Activated T-cell treated with anti-CD3 and anti-CD28 coated beads, Interleukin-2, amount 50 U/mL, for 24 hours (primary cell): ENCODE results near the gene AZGP1.
"Not testable (repeated sequence)": the region's sequence is repeated elsewhere in the genome, so short reads cannot be mapped to it uniquely, and the experiment has no call there.

Source experiments
- DNase-seq: peaks from one replicate; pipeline ENCODE4 v3.0.0-alpha.2; 2020
- H3K27ac Mint-ChIP-seq: 2 replicates; pipeline ENCODE4 v1.8.0; 2020; ENCODE audit warnings: mild to moderate bottlenecking, mixed read lengths
- H3K27me3 Mint-ChIP-seq: 2 replicates; pipeline ENCODE4 v1.8.0; 2020; ENCODE audit warnings: mixed read lengths
- H3K36me3 Mint-ChIP-seq: 2 replicates; pipeline ENCODE4 v1.8.0; 2020; ENCODE audit warnings: low read depth, mixed read lengths
- H3K4me1 Mint-ChIP-seq: 2 replicates; pipeline ENCODE4 v1.8.0; 2020; ENCODE audit warnings: low read depth, mixed read lengths
- H3K4me3 Mint-ChIP-seq: 2 replicates; pipeline ENCODE4 v1.8.0; 2020; ENCODE audit warnings: mild to moderate bottlenecking, moderate library complexity, mixed read lengths
- H3K9me3 Mint-ChIP-seq: 2 replicates; pipeline ENCODE4 v1.8.0; 2020; ENCODE audit warnings: mixed read lengths

Gene AZGP1

DNA sequence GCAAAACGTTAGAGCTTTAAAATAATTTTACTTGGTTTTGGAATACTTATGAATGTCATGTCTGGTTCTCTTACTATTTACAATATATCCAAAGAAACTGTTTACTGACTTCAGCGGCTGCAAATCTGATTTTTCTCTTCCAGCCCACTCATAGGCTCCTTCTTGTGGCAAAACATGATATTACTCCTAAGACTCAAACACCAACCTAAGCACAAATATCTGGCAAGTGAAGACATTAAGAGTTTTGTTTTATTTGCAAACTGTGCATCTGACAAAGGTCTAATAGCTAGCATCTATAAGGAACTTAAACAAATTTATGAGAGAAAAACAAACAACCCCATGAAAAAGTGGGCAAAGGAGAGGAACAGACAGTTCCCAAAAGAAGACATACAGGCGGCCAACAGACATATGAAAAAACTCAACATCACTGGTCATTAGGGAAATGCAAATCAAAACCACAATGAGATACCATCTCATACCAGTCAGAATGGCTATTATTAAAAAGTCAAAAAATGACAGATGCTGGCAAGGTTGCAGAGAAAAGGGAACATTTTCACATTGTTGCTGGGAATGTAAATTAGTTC is 26.1 kb downstream of the AZGP1 start:
- Mint-ChIP-seq H3K36me3 (no peaks in the 10 kb centered on the region), H3K4me1 (peaks cover 6% of the 10 kb centered on the region), H3K4me3 (no peak overlapping the region), H3K27me3 (peaks cover 17% of the 10 kb centered on the region), H3K9me3 (peaks cover 9% of the 10 kb centered on the region), H3K27ac (no peak overlapping the region)
- no peak for DNase-seq

DNA sequence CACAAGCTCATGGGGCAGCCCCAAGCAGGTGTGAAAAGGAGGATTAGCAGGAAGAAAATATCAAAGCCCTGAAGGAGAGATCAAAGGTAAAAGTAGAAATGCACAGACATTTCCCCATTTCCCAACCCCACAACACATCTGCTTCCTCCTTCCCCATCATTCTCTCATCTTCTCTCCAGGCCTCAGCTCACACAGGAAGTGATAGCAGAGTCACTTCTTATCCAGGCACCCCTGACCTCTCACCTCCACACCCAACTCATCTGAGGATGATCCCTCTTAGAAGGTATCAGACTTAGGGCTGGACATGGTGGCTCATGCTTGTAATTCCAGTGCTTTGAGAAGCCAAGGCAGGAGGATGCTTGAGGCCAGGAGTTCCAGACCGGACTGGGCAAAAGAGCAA is 28.2 kb downstream of the AZGP1 start:
- Mint-ChIP-seq H3K27ac (no peak overlapping the region), H3K9me3 (peaks cover 9% of the 10 kb centered on the region), H3K4me1 (peaks cover 6% of the 10 kb centered on the region), H3K4me3 (no peak overlapping the region), H3K27me3 (peaks cover 17% of the 10 kb centered on the region), H3K36me3 (no peaks in the 10 kb centered on the region)
- no peak for DNase-seq

DNA sequence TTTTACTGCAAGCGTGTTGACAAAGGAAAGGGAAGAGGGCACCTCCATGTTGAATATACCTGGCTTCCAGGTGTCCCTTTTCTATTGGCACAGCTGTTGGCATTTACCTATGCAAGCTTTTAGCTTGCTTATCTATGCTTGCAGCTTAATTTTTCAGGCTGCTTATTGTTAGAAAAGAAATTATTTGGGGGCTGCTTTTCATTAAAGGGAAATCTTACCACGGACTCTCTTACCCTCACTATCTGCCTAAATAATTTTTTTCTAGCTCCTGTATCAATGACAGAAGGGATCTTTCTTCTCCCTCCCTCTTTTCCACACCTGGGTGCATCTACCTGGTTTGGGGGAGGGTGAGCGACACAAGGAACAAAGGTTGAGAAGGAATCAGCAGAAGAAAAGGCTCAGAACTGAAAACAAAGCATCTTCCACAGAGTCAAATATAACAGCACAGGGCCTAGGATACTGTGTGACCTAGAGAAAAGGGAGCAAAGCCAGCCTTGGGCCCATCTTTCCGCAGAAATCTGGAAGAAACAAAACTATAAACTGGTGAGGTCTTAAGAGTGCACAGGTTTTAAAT is 31.2 kb downstream of the AZGP1 start:
- H3K27me3 Mint-ChIP-seq: peaks cover 20% of the 10 kb centered on the region
- H3K4me3 Mint-ChIP-seq: no peak overlapping the region
- no peak overlapping the region for H3K27ac Mint-ChIP-seq
- DNase-seq: no peak
- no peaks in the 10 kb centered on the region for H3K36me3 Mint-ChIP-seq
- no peaks in the 10 kb centered on the region for H3K9me3 Mint-ChIP-seq
- H3K4me1 Mint-ChIP-seq: peaks cover 6% of the 10 kb centered on the region

DNA sequence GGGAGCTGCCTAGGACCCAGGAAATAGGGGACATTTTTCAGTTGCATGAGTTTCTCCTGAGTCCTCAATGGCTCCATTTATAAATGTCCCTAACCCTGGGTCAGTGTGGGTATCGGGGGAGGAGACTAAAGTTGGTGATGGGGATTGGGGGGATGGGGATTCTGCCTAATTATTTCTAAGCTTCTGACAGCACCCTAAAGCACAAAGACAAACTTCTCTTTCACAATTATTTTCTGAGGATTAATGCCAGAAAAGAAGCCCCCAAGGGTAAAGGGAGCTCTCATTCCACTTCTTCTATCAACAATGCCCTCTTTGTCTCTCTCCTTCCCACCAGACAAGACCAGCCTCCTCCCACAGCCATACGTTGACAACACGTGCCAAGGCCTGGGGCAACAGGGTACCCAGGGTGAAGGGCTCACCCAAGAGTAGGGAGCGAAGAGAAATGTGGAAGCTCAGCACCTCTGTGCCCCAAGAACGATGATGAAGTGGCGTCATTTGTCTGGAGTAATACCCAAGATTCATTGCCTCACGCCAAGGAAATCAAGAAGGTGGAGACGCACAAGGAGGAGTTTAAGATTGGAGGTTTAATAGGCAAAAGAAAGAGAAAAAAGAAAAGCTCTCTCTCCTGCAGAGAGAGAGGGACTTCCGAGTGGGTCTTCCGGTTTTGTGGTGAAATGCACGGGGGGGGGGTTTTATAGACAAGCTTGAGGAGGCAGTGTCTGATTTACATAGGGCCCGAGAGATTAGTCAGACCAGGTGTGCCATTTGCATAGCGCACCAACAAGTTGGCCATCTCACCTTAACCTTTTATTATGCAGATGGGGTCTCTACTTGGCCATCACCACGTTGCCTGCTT is 32.0 kb downstream of the AZGP1 start:
- no peak for DNase-seq
- Mint-ChIP-seq H3K36me3 (no peaks in the 10 kb centered on the region), H3K9me3 (peaks cover 5% of the 10 kb centered on the region), H3K4me1 (peaks cover 6% of the 10 kb centered on the region), H3K27me3 (peaks cover 24% of the 10 kb centered on the region), H3K27ac (peak overlapping the region; percentile 19), H3K4me3 (peak overlapping the region; percentile 28)

DNA sequence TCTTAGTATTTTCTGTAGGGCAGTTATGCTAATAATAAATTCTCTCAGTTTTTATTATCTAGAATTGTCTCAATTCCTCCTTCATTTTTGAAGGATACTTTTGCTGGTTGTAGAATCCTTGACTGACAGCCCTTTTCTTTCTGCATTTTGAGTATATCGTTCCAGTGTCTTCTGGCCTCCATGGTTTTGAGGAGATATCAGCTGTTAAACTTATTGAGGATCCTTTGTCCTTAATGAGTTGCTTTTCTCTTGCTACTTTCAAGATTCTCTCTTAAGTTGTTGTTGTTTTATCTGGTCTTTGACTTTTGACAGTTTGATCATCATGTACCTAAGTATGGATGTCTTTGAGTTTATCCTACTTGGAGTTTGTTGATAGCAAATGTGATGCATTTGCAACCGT is 37.5 kb downstream of the AZGP1 start:
- Mint-ChIP-seq H3K9me3 (peaks cover 13% of the 10 kb centered on the region), H3K4me1 (peaks cover 12% of the 10 kb centered on the region), H3K36me3 (no peaks in the 10 kb centered on the region), H3K4me3 (no peak overlapping the region), H3K27ac (no peak overlapping the region), H3K27me3 (peaks cover 21% of the 10 kb centered on the region)
- DNase-seq: no peak

DNA sequence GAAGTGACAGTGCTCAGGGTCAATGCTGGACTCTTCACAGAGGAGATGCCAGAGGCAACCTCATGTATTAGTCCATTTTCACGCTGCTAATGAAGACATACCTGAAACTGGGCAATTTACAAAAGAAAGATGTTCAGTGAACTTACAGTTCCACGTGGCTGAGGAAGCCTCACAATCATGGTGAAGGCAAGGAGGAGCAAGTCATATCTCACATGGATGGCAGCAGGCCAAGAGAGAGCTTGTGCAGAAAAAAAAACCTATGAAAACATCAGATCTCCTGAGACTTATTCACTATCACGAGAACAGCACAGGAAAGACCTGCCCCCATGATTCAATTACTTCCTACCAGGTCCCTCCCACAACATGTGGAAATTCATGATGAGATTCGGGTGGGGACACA is 40.8 kb downstream of the AZGP1 start:
- not testable (repeated sequence) for H3K36me3 Mint-ChIP-seq, H3K4me3 Mint-ChIP-seq, H3K27ac Mint-ChIP-seq, DNase-seq
- Mint-ChIP-seq H3K9me3 (peaks cover 13% of the 10 kb centered on the region), H3K27me3 (peaks cover 13% of the 10 kb centered on the region), H3K4me1 (peaks cover 19% of the 10 kb centered on the region)

DNA sequence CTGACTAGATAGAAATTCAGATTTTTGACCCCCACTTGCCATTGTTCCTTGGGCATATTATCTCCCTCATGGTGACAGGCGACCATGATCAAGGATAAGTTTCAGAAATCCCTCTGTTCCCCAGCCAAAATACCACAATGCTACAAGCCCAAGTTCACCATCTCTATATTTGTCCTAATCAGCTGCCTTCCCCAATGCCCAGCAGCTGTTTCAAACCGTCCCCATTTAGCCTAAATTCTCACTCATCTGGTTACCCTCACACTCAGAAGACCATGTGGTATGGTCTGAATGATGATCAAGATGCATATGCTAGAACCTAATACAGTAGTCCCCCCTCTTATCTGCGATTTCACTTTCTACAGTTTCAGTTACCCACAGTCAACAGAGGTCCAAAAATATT is 45.5 kb downstream of the AZGP1 start:
- H3K4me3 Mint-ChIP-seq: no peak overlapping the region
- no peak for DNase-seq
- H3K27ac Mint-ChIP-seq: no peak overlapping the region
- H3K9me3 Mint-ChIP-seq: no peaks in the 10 kb centered on the region
- H3K4me1 Mint-ChIP-seq: peaks cover 33% of the 10 kb centered on the region
- H3K27me3 Mint-ChIP-seq: peaks cover 18% of the 10 kb centered on the region
- no peaks in the 10 kb centered on the region for H3K36me3 Mint-ChIP-seq

DNA sequence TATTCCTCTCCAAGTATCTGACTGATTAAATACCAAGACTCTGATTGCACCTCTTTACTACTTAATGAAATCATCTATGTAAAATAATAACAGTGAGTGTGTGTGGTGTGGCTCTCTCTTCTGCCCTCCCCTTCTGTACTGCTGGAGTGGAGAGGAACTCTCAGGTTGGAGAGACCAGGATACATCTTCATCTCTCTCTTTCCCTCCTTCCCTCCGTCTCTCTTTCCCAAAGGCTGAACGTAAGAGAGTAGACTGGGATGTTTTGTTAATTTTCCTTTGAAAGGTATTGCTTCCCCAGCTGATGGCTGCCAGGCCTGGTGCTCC is 46.1 kb downstream of the AZGP1 start:
- H3K27ac Mint-ChIP-seq: peak overlapping the region; percentile 70
- H3K4me1 Mint-ChIP-seq: peaks cover 26% of the 10 kb centered on the region
- H3K4me3 Mint-ChIP-seq: peak overlapping the region; percentile 74
- H3K27me3 Mint-ChIP-seq: peaks cover 16% of the 10 kb centered on the region
- H3K36me3 Mint-ChIP-seq: no peaks in the 10 kb centered on the region
- DNase-seq: no peak
- no peaks in the 10 kb centered on the region for H3K9me3 Mint-ChIP-seq

DNA sequence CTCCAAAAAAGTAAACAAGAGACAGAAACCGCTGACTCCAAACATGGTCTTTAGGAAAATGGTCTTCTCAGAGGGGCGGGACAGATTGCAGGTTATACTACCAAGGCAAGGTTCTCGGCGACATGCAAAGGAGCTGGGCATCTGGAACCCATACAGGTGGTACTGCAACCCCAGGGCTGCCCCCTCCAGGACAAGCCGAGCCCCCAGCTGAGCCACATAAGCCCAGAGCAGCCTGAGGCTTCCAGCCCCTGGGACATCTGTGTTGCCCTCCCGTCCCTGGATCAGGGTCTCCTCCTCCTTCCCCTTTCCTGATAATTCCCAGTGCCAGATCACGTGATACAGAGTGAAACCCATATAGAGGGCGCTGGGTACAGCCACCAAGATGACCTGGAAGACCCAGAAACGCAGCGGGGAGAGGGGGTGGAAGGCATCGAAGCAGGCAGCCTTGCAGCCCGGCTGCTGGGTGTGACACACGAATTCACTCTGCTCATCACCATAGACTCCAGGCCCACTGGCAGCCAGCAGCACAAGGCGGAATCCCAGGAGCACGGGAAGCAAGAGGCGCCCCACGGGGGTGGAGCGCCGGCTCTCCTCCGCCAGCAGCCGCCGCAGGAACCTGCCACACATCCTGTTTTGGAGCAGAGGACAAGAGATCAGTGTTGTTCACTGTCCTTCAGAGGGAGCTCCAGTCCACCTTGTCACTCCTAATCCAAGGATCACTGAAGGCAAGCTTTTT is 46.7 kb downstream of the AZGP1 start, which contains the start of gene GJC3:
Gene GJC3 (minus strand): TSS at position 627 of the 736 bp plus-strand sequence. CDS start 0 bp downstream, at position 627.
- Mint-ChIP-seq H3K36me3 (no peaks in the 10 kb centered on the region), H3K27me3 (peaks cover 16% of the 10 kb centered on the region), H3K4me1 (peaks cover 24% of the 10 kb centered on the region), H3K27ac (peak within 1 kb of the TSS; percentile 70), H3K4me3 (peak within 1 kb of the TSS; percentile 74), H3K9me3 (no peaks in the 10 kb centered on the region)
- DNase-seq: peak; percentile 57

DNA sequence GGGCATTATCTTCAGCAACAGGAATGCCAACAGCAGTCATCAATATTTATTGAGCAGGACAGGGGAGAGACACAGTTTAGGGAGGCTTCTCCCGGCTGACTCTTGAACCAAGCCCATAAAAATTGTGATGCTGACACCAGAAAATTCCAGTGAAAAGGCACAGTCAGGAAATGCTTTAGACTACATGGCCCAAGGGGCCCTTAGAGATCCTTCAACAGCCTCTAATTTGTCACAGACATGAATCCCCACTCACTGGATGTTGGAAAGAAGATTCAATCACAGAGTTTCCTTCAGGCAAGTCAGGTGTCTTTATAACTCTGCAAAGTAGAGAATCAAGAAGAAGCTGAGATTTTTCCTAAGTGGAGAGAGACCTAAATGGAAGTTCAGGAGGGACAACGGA is 47.6 kb downstream of the AZGP1 start:
- H3K9me3 Mint-ChIP-seq: no peaks in the 10 kb centered on the region
- peaks cover 24% of the 10 kb centered on the region for H3K4me1 Mint-ChIP-seq

DNA sequence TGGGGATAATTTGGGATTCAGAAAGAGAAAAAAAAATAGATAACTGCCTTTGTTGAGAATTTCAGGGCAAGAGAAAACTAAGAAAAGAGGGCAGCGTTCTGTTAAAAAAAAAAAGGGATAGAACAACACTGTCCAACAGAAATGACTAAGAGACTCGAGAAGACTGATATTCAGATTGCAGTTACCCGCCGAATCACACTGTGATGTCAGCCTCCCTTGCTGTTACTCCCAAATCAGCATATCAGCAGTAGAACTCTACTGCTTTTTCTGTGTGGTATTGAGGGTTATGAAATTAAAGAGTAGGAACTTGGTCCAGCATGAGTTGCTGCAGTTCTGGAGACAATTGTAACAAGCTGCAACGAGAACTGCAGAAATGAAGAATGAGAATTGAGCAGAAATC is 48.3 kb downstream of the AZGP1 start:
- Mint-ChIP-seq H3K36me3 (no peaks in the 10 kb centered on the region), H3K9me3 (no peaks in the 10 kb centered on the region), H3K4me1 (peaks cover 24% of the 10 kb centered on the region), H3K4me3 (no peak overlapping the region), H3K27me3 (peaks cover 16% of the 10 kb centered on the region), H3K27ac (no peak overlapping the region)
- DNase-seq: no peak

More for the DNA sequence above, 47.6 kb downstream of the AZGP1 start:
- Mint-ChIP-seq H3K27ac (no peak overlapping the region), H3K27me3 (peaks cover 16% of the 10 kb centered on the region), H3K4me3 (no peak overlapping the region), H3K36me3 (no peaks in the 10 kb centered on the region)
- DNase-seq: no peak

DNA sequence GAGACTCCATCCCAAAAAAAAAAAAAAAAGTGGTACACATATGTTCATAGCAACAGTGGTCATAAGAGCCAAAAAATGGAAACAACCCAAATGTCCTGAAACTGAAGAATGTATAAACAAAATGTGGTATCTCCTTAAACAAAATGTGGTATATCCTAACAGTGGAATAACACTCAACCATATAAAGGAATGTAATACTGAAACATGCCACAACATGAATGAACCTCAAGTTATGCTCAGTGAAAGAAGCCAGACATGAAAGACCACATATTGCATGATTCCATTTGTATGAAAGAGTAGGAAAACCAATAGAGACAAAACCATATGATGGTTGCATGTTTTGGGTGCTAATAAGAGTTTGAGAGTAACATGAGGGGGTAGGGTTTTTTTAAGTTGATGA is 49.5 kb downstream of the AZGP1 start:
- DNase-seq: no peak
- H3K36me3 Mint-ChIP-seq: peaks cover 9% of the 10 kb centered on the region
- no peaks in the 10 kb centered on the region for H3K9me3 Mint-ChIP-seq
- H3K27me3 Mint-ChIP-seq: peaks cover 16% of the 10 kb centered on the region
- peaks cover 24% of the 10 kb centered on the region for H3K4me1 Mint-ChIP-seq
- H3K27ac Mint-ChIP-seq: no peak overlapping the region
- no peak overlapping the region for H3K4me3 Mint-ChIP-seq

DNA sequence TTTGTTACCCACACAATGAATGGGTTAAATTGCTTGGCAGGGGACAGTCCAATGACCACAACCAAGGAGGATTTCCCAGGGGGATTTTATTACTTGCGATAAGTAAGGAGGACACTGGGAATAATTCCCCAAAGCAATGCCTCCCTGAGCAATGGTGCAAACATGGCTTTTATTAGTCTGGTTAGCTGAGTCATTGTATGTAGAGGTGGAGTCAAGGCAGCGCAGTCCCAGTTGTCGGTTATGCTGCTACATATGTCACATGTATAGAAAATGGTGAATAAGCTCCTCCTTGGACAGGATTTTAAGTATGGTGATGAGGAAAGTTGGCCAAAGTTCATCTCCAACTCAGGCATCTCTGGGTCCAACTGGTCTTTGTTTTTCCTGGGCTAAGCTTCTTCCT is 52.6 kb downstream of the AZGP1 start:
- DNase-seq: no peak
- H3K36me3 Mint-ChIP-seq: peaks cover 27% of the 10 kb centered on the region
- H3K27me3 Mint-ChIP-seq: peaks cover 13% of the 10 kb centered on the region
- H3K4me3 Mint-ChIP-seq: no peak overlapping the region
- H3K27ac Mint-ChIP-seq: no peak overlapping the region
- peaks cover 15% of the 10 kb centered on the region for H3K4me1 Mint-ChIP-seq
- H3K9me3 Mint-ChIP-seq: no peaks in the 10 kb centered on the region

DNA sequence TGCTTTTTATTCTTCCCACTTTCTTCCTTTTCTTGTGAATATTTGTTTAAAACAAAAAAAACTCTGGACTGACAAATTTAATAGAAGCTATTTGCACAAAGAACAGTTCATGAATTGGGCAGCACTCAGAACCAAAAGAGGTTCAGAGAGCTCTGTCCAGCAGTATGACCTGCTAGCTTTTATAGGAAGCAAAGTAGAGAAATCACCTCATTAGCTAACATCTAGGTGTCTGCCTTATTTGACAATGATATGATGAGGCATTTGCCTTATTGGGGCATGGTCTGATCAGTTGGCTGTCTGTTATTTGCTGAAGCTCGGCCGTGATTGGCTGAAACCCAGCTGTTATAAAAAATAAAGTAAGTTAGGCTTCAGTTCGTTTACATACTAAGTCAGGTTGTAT is 55.7 kb downstream of the AZGP1 start:
- Mint-ChIP-seq H3K36me3 (peaks cover 55% of the 10 kb centered on the region), H3K27me3 (no peaks in the 10 kb centered on the region), H3K4me3 (peak overlapping the region; percentile 99), H3K4me1 (peaks cover 42% of the 10 kb centered on the region), H3K9me3 (no peaks in the 10 kb centered on the region), H3K27ac (peak overlapping the region; percentile 99)
- no peak for DNase-seq

DNA sequence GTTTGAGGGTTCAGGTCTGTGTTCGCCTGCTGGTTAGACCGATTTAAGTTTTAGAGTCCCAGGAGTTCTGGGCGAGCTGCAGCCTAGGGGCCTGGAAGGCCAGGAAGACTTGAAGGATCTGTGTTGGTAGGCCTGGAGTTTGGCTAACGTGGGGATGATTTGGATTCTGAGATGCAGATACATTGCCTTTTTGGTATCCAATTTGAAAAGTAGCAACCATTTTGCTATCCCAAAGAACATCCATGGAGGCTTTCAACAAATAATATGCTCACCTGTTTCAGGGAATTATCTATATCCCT is 56.1 kb downstream of the AZGP1 start:
- no peak for DNase-seq
- H3K27ac Mint-ChIP-seq: peak overlapping the region; percentile 99
- no peaks in the 10 kb centered on the region for H3K27me3 Mint-ChIP-seq
- no peaks in the 10 kb centered on the region for H3K9me3 Mint-ChIP-seq
- peaks cover 45% of the 10 kb centered on the region for H3K4me1 Mint-ChIP-seq
- H3K36me3 Mint-ChIP-seq: peaks cover 58% of the 10 kb centered on the region
- peak overlapping the region; percentile 99 for H3K4me3 Mint-ChIP-seq
